BE2C (cell line): ENCODE measurements around the gene PARP2.
"Not testable (repeated sequence)": the region's sequence is repeated elsewhere in the genome, so short reads cannot be mapped to it uniquely, and the experiment has no call there.

ENCODE experiments used
- DNase-seq: peaks from one replicate; pipeline ENCODE4 v3.0.0-alpha.2; 2020
- H3K27me3 ChIP-seq: fragments of 250-450 bp; sonication (Bioruptor Pico); 2 replicates; pipeline ENCODE4 v1.5.1; 2020; ENCODE audit warnings: mild to moderate bottlenecking
- H3K36me3 ChIP-seq: fragments of 250-450 bp; sonication (Bioruptor Pico); 2 replicates; pipeline ENCODE4 v1.5.1; 2020; ENCODE audit warnings: mild to moderate bottlenecking
- H3K4me1 ChIP-seq: fragments of 250-450 bp; sonication (Bioruptor Pico); 2 replicates; pipeline ENCODE4 v1.5.1; 2020
- H3K4me3 ChIP-seq: 2 replicates; pipeline ENCODE4 v1.5.1; 2011; ENCODE audit warnings: low read depth, low read length
- H3K9me3 ChIP-seq: fragments of 250-450 bp; sonication (Bioruptor Pico); 2 replicates; pipeline ENCODE4 v1.5.1; 2020
- CTCF ChIP-seq: IDR thresholded peaks from 2 replicates; pipeline ENCODE4 v1.5.1; 2012; ENCODE audit warnings: mild to moderate bottlenecking, low read depth, low read length

The PARP2 gene

GRCh38 chr14:20331053-20331613, 12.3 kb upstream of the PARP2 start:
- peaks cover 44% of the 10 kb centered on the region for H3K36me3 ChIP-seq
- no peaks in the 10 kb centered on the region for H3K4me1 ChIP-seq
- H3K4me3 ChIP-seq, result peak overlapping the region; percentile 92
- no peaks in the 10 kb centered on the region for H3K9me3 ChIP-seq
- no peak for DNase-seq
- TF ChIP-seq CTCF, result no peak
- no peaks in the 10 kb centered on the region for H3K27me3 ChIP-seq

- no peaks in the 10 kb centered on the region for H3K9me3 ChIP-seq
- H3K4me3 ChIP-seq, result peak overlapping the region; percentile 92
- H3K36me3 ChIP-seq, result peaks cover 31% of the 10 kb centered on the region
- H3K4me1 ChIP-seq, result no peaks in the 10 kb centered on the region
- no peaks in the 10 kb centered on the region for H3K27me3 ChIP-seq
- DNase-seq, result no peak
- no peak for TF ChIP-seq CTCF
Observed at GRCh38 chr14:20332431-20332787, 11.0 kb upstream of the PARP2 start.

- TF ChIP-seq CTCF, result no peak
- peak within 1 kb of the TSS; percentile 92 for H3K4me3 ChIP-seq
- H3K36me3 ChIP-seq, result peaks cover 25% of the 10 kb centered on the region
Observed at GRCh38 chr14:20332788-20333493, 10.5 kb upstream of the PARP2 start, which contains the start of gene CCNB1IP1. CCNB1IP1 (minus strand) TSS chr14:20333279; CDS start chr14:20316523, 16,756 bp downstream.

DNA sequence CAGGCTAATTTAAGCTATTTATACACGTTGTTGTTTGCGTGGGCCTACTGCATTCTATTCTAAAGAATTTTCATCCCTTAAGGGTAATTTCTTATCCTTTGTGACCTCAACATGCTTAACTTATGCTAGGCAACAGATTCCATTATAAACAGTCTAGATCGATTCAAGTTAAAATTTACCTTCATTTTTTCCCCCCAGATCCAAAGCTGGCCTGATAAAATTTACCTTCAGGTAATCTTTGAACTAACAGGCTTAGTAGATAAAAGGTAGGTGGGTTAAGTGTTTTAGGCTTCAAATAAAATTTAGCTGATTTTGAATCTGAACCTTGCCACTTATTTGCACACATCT, 10.0 kb upstream of the PARP2 start:
- no peak for TF ChIP-seq CTCF
- H3K4me1 ChIP-seq, result no peaks in the 10 kb centered on the region
- peaks cover 20% of the 10 kb centered on the region for H3K36me3 ChIP-seq
- H3K9me3 ChIP-seq, result no peaks in the 10 kb centered on the region
- no peaks in the 10 kb centered on the region for H3K27me3 ChIP-seq
- peak overlapping the region; percentile 92 for H3K4me3 ChIP-seq
- no peak for DNase-seq

More at GRCh38 chr14:20332788-20333493, 10.5 kb upstream of the PARP2 start, which contains the start of gene CCNB1IP1:
- H3K27me3 ChIP-seq, result no peaks in the 10 kb centered on the region
- H3K9me3 ChIP-seq, result no peaks in the 10 kb centered on the region
- no peaks in the 10 kb centered on the region for H3K4me1 ChIP-seq
- peak; percentile 64 for DNase-seq

GRCh38 chr14:20334017-20334416, 9.4 kb upstream of the PARP2 start:
- peaks cover 15% of the 10 kb centered on the region for H3K36me3 ChIP-seq
- no peaks in the 10 kb centered on the region for H3K9me3 ChIP-seq
- DNase-seq, result no peak
- no peaks in the 10 kb centered on the region for H3K27me3 ChIP-seq
- H3K4me3 ChIP-seq, result no peak overlapping the region
- TF ChIP-seq CTCF, result no peak
- H3K4me1 ChIP-seq, result no peaks in the 10 kb centered on the region

DNA sequence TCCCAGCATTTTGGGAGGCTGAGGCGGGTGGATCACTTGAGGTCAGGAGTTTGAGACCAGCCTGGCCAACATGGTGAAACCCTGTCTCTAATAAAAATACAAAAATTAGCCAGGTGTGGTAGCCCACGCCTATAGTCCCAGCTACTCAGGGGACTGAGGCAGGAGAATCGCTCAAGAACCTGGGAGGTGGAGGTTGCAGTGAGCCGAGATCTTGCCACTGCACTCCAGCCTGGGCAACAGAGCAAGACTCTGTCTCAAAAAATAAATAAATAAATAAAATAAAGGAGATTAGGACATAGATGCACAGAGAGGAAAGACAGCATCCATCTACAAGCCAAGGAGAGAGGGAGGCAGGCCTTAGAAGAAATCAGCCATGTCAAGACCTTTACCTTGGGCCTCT, 2.4 kb upstream of the PARP2 start:
- H3K4me1 ChIP-seq, H3K4me3 ChIP-seq, DNase-seq, H3K9me3 ChIP-seq, H3K27me3 ChIP-seq: not testable (repeated sequence)
- H3K36me3 ChIP-seq, result peaks cover 14% of the 10 kb centered on the region
